K562 (cell line): ENCODE measurements around the gene SLC25A17. TPM values are rescaled to one million over a fixed set of nuclear protein-coding genes. Genes with fewer than 3 reads are reported as not detected.

Experiments
- ATAC-seq: fragments of 200-7000 bp; cut with Tn5 transposase; 3 replicates; pipeline ENCODE4 v1.9.1; 2020; ENCODE audit warnings: moderate library complexity
- BruUV-seq: library from RNA; stranded (reverse); fragments of 400-500 nt; replicated peaks from 2 replicates; lab custom pipeline; 2021; lab: Mats Ljungman, UMichigan
- CTCF ChIA-PET: fragments of 300-600 bp; formaldehyde crosslinking; extraction: SDS; loops from one replicate; lab custom pipeline; 2021; ENCODE audit warnings: low intra/inter-chr PET ratio; lab: Yijun Ruan, JAX
- POLR2A ChIA-PET: fragments of 300-600, 350-650 bp; sonication (Branson Sonifier 250); formaldehyde crosslinking; extraction: SDS; loops from one replicate; lab custom pipeline; 2021; ENCODE audit warnings: antibody characterized with exemption, inconsistent platforms; lab: Yijun Ruan, JAX
- DNase-seq, 4 experiments: peaks; one replicate each; pipeline versions ENCODE4 v3.0.0 to v3.0.0-alpha.2; 2011 to 2018; ENCODE audit warnings: low spot score in 3 of 4, mixed read lengths in 3 of 4; ENCODE audit errors: extremely low read depth in 1 of 4
- FAIRE-seq: peaks from 2 replicates; lab custom pipeline; 2011; peaks lifted over from hg19 to GRCh38; lab: Jason Lieb, UNC
- H2AFZ ChIP-seq: 2 replicates; pipeline ENCODE4 v1.6.0; 2011; ENCODE audit warnings: low read depth, low read length, control low read depth, inconsistent platforms
- H3K27ac ChIP-seq: fragments of 200-600 bp; 3 replicates; pipeline ENCODE4 v1.8.0; 2011; ENCODE audit warnings: low read depth, mild to moderate bottlenecking, control low read depth, inconsistent platforms, low read length, moderate library complexity, mixed read lengths; ENCODE audit errors: extremely low read depth
- H3K27me3 ChIP-seq, 2 experiments: fragments of 300-600 bp in 1 of 2; 2 replicates in 1 of 2; 3 replicates in 1 of 2; pipeline versions ENCODE4 v1.6.0 to v1.8.0; 2011; ENCODE audit warnings: inconsistent platforms in 2 of 2, low read length in 2 of 2, mild to moderate bottlenecking in 1 of 2, mixed read lengths in 1 of 2, moderate library complexity in 1 of 2; ENCODE audit not compliant: control insufficient read depth in 2 of 2, insufficient read depth in 2 of 2
- H3K36me3 ChIP-seq: fragments of 300-600 bp; 3 replicates; pipeline ENCODE4 v1.8.0; 2011; ENCODE audit warnings: mild to moderate bottlenecking, low read length, inconsistent platforms; ENCODE audit not compliant: control insufficient read depth, insufficient read depth
- H3K4me1 ChIP-seq, 2 experiments: fragments of 200-600 bp in 1 of 2; replicated peaks in 1 of 2; 2 replicates in 1 of 2; 3 replicates in 1 of 2; pipeline versions ENCODE4 v1.5.1 to v1.8.0; 2011; ENCODE audit warnings: inconsistent platforms in 2 of 2, low read length in 2 of 2, mild to moderate bottlenecking in 1 of 2, mixed read lengths in 1 of 2, moderate library complexity in 1 of 2; ENCODE audit not compliant: control insufficient read depth in 2 of 2, insufficient read depth in 2 of 2
- H3K4me2 ChIP-seq: 2 replicates; pipeline ENCODE4 v1.6.1; 2011; ENCODE audit warnings: low read length, control low read depth, inconsistent platforms, mixed read lengths; ENCODE audit not compliant: insufficient read depth
- H3K4me3 ChIP-seq: fragments of 200-600 bp; sonication (generic), shearing (Covaris generic); 2 replicates; pipeline ENCODE4 v1.5.1; 2016; ENCODE audit warnings: control low read depth, inconsistent platforms
- H3K79me2 ChIP-seq: fragments of 200-600 bp; 3 replicates; pipeline ENCODE4 v1.8.0; 2011; ENCODE audit warnings: low read length, inconsistent platforms; ENCODE audit not compliant: control insufficient read depth, insufficient read depth
- H3K9ac ChIP-seq, 2 experiments: 2 replicates each; pipeline versions ENCODE4 v1.6.0 to v1.6.1; 2011; ENCODE audit warnings: low read depth in 2 of 2, low read length in 2 of 2, control low read depth in 1 of 2, inconsistent platforms in 1 of 2, mild to moderate bottlenecking in 1 of 2, mixed read lengths in 1 of 2; ENCODE audit not compliant: insufficient read depth in 1 of 2
- H3K9me1 ChIP-seq: one replicate; pipeline ENCODE4 v1.6.0; 2011; ENCODE audit warnings: inconsistent platforms, mild to moderate bottlenecking, low read length, moderate library complexity; ENCODE audit not compliant: control insufficient read depth, insufficient read depth
- H3K9me3 ChIP-seq: replicated peaks from 2 replicates; pipeline ENCODE4 v1.5.1; 2011; ENCODE audit warnings: low read depth, low read length, inconsistent platforms; ENCODE audit not compliant: control insufficient read depth, insufficient read depth
- H4K20me1 ChIP-seq: replicated peaks from 2 replicates; pipeline ENCODE4 v1.6.1; 2011; ENCODE audit warnings: low read length, inconsistent platforms, mixed read lengths; ENCODE audit not compliant: control insufficient read depth, insufficient read depth
- CEBPB ChIP-seq: fragments of 450-650 bp; IDR thresholded peaks from 2 replicates; pipeline ENCODE4 v1.6.1; 2016; ENCODE audit warnings: missing genetic modification characterization, missing compliant biosample characterization
- LARP7 ChIP-seq: fragments of 450-650 bp; IDR thresholded peaks from 2 replicates; pipeline ENCODE4 v1.6.1; 2016
- RFX7 ChIP-seq: fragments of 250-450 bp; sonication (Bioruptor Pico); IDR thresholded peaks from 2 replicates; pipeline ENCODE4 v1.5.1; 2021; ENCODE audit warnings: mild to moderate bottlenecking
- TSC22D4 ChIP-seq: fragments of 450-650 bp; IDR thresholded peaks from 2 replicates; pipeline ENCODE4 v1.6.1; 2016; ENCODE audit warnings: missing genetic modification characterization, missing biosample characterization, control low read depth
- ZBTB8A ChIP-seq: fragments of 450-650 bp; IDR thresholded peaks from 2 replicates; pipeline ENCODE4 v1.6.1; 2018; ENCODE audit warnings: mild to moderate bottlenecking, moderate library complexity; ENCODE audit not compliant: partially characterized antibody
- ZC3H8 ChIP-seq: fragments of 450-650 bp; IDR thresholded peaks from 2 replicates; pipeline ENCODE4 v1.6.1; 2017
- ZNF134 ChIP-seq: fragments of 250-450 bp; sonication (Bioruptor Pico); conservative IDR thresholded peaks from 2 replicates; pipeline ENCODE4 v1.4.0; 2020
- ZNF764 ChIP-seq: fragments of 250-450 bp; sonication (Bioruptor Pico); IDR thresholded peaks from 2 replicates; pipeline ENCODE4 v1.4.0; 2020; ENCODE audit warnings: low read depth, mild to moderate bottlenecking, moderate library complexity
- WGBS: fragments of 100-300 bp; shearing (Covaris generic); methylation state at CpG from one replicate; pipeline ENCODE4 v1.1.6; 2016; ENCODE audit warnings: low coverage, mixed read lengths; ENCODE audit not compliant: insufficient coverage; ENCODE audit errors: missing lambda C conversion rate; 5-methylcytosine and 5-hydroxymethylcytosine counted together
- in situ Hi-C: fragments of 300-500 bp; cut with MboI; formaldehyde crosslinking; loops from 4 replicates; pipeline ENCODE4 v1.15.0; 2018; ENCODE audit warnings: inconsistent platforms, mixed read lengths
- intact Hi-C: fragments of 100-400 bp; cut with micrococcal nuclease; formaldehyde crosslinking; loops from 2 replicates; pipeline ENCODE4 v1.14.2; 2022
- polyA plus RNA-seq, 8 experiments: library from polyadenylated mRNA; depleted of rRNA in 4 of 8; stranded (reverse) in 5 of 8; unstranded in 3 of 8; fragments of >200 nt; fragmentation: Nextera tagmentation in 2 of 8; fragmentation: Illumina TruSeq in 1 of 8; extraction: Ambion mirVana in 2 of 8; extraction: Trizol in 1 of 8; gene quantifications; 2 replicates each; pipeline versions ENCODE4 v1.2.1 to v1.2.3, GENCODE V29; 2011 to 2014; ENCODE audit warnings: inconsistent platforms in 1 of 8, missing spikeins in 1 of 8
- total RNA-seq, 7 experiments: library from RNA; depleted of rRNA in 6 of 7; stranded (reverse); fragments of >200 nt in 6 of 7; fragmentation: Illumina TruSeq in 2 of 7; extraction: Trizol in 2 of 7; gene quantifications; 2 replicates each; pipeline versions ENCODE4 v1.2.1 to v1.2.3, GENCODE V29; 2011 to 2021; ENCODE audit warnings: low replicate concordance in 1 of 7
- TF ChIP-seq, protein P1 (sequence below): fragments of 200-600 bp; sonication (generic); IDR thresholded peaks from one replicate; pipeline ENCODE4 v1.6.1; 2012; ENCODE audit warnings: mild to moderate bottlenecking, low read depth, low read length, inconsistent platforms

The SLC25A17 gene
- total and polyA plus RNA-seq, 9 of the 15 experiments (the other 6 are each of a cell fraction or from before 2014, with no cell fraction given), result 32.6 to 136 (median 56.2) TPM

DNA sequence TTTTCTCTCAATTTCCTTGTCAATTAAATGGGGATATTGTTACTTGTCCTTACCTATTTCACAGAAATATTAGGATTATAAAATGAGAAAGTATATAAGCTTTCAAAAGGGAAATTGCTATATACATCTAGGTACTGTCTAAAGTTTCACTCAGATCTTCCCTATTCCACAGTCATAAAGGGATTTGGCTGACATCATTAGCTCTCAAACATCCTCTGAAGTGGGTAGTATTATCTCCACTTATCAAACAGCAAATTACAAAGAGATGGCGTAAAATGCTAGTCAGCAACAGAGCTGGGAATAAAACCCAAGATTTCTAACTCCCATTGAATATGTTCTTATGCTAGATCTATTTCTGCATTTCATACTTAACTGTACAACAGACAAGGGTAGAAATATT, 50.9 kb downstream of the SLC25A17 start:
- POLR2A ChIA-PET, result interaction anchor here (1.1 to 1.2 kb wide), 2 partner anchors 11 kb away, joined by 3 to 4 read pairs; no protein-coding TSS in a partner anchor

DNA sequence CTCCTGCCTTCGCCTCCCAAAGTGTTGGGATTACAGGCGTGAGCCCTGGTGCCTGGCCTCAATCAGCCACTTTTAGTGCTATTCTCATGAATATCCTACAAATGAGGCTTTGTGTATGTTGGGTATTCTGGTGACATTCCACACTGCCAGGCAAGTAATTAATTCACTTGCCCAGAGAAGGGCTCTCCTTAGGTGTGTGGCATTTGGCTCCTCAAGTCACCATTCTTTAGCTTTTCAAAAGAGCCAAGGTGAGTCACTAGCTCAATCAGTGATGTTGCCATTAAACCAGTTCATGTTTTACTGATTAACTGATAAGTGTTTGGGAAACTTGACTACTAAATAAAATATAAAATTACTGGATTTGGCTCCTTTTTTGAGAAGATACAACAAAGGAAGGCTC, 52.2 kb downstream of the SLC25A17 start:
- H3K4me1 ChIP-seq, result no peaks in the 10 kb centered on the region
- no peaks in the 10 kb centered on the region for H3K9me1 ChIP-seq
- WGBS, result 95% methylated on average over 2 of the region's 2 CpGs
- no peaks in the 10 kb centered on the region for H3K79me2 ChIP-seq
- ChIA-PET CTCF (no interaction called here), POLR2A (no interaction called here)
- no peak overlapping the region for H3K27ac ChIP-seq
- ATAC-seq (no peak), DNase-seq (no peak), FAIRE-seq (no peak)
- H2AFZ ChIP-seq, result no peak overlapping the region
- in situ Hi-C loops, result no loop called here
- H3K9me3 ChIP-seq, result no peaks in the 10 kb centered on the region
- H3K27me3 ChIP-seq, result no peaks in the 10 kb centered on the region
- H3K36me3 ChIP-seq, result peaks cover 33% of the 10 kb centered on the region; the same call in 2 of the 3 replicates
- no peak overlapping the region for H3K9ac ChIP-seq
- no TSS peak for BruUV-seq
- H4K20me1 ChIP-seq, result no peaks in the 10 kb centered on the region
- no peak overlapping the region for H3K4me3 ChIP-seq
- intact Hi-C loops, result no loop called here
- no peak overlapping the region for H3K4me2 ChIP-seq
- TF ChIP-seq ZNF764, result no peak
- TF ChIP-seq, protein P1, sequence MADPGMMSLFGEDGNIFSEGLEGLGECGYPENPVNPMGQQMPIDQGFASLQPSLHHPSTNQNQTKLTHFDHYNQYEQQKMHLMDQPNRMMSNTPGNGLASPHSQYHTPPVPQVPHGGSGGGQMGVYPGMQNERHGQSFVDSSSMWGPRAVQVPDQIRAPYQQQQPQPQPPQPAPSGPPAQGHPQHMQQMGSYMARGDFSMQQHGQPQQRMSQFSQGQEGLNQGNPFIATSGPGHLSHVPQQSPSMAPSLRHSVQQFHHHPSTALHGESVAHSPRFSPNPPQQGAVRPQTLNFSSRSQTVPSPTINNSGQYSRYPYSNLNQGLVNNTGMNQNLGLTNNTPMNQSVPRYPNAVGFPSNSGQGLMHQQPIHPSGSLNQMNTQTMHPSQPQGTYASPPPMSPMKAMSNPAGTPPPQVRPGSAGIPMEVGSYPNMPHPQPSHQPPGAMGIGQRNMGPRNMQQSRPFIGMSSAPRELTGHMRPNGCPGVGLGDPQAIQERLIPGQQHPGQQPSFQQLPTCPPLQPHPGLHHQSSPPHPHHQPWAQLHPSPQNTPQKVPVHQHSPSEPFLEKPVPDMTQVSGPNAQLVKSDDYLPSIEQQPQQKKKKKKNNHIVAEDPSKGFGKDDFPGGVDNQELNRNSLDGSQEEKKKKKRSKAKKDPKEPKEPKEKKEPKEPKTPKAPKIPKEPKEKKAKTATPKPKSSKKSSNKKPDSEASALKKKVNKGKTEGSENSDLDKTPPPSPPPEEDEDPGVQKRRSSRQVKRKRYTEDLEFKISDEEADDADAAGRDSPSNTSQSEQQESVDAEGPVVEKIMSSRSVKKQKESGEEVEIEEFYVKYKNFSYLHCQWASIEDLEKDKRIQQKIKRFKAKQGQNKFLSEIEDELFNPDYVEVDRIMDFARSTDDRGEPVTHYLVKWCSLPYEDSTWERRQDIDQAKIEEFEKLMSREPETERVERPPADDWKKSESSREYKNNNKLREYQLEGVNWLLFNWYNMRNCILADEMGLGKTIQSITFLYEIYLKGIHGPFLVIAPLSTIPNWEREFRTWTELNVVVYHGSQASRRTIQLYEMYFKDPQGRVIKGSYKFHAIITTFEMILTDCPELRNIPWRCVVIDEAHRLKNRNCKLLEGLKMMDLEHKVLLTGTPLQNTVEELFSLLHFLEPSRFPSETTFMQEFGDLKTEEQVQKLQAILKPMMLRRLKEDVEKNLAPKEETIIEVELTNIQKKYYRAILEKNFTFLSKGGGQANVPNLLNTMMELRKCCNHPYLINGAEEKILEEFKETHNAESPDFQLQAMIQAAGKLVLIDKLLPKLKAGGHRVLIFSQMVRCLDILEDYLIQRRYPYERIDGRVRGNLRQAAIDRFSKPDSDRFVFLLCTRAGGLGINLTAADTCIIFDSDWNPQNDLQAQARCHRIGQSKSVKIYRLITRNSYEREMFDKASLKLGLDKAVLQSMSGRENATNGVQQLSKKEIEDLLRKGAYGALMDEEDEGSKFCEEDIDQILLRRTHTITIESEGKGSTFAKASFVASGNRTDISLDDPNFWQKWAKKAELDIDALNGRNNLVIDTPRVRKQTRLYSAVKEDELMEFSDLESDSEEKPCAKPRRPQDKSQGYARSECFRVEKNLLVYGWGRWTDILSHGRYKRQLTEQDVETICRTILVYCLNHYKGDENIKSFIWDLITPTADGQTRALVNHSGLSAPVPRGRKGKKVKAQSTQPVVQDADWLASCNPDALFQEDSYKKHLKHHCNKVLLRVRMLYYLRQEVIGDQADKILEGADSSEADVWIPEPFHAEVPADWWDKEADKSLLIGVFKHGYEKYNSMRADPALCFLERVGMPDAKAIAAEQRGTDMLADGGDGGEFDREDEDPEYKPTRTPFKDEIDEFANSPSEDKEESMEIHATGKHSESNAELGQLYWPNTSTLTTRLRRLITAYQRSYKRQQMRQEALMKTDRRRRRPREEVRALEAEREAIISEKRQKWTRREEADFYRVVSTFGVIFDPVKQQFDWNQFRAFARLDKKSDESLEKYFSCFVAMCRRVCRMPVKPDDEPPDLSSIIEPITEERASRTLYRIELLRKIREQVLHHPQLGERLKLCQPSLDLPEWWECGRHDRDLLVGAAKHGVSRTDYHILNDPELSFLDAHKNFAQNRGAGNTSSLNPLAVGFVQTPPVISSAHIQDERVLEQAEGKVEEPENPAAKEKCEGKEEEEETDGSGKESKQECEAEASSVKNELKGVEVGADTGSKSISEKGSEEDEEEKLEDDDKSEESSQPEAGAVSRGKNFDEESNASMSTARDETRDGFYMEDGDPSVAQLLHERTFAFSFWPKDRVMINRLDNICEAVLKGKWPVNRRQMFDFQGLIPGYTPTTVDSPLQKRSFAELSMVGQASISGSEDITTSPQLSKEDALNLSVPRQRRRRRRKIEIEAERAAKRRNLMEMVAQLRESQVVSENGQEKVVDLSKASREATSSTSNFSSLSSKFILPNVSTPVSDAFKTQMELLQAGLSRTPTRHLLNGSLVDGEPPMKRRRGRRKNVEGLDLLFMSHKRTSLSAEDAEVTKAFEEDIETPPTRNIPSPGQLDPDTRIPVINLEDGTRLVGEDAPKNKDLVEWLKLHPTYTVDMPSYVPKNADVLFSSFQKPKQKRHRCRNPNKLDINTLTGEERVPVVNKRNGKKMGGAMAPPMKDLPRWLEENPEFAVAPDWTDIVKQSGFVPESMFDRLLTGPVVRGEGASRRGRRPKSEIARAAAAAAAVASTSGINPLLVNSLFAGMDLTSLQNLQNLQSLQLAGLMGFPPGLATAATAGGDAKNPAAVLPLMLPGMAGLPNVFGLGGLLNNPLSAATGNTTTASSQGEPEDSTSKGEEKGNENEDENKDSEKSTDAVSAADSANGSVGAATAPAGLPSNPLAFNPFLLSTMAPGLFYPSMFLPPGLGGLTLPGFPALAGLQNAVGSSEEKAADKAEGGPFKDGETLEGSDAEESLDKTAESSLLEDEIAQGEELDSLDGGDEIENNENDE, result no peak
- TF ChIP-seq ZNF134, result no peak

More for the DNA sequence above, 50.9 kb downstream of the SLC25A17 start:
- in situ Hi-C loops, result no loop called here
- Histone ChIP-seq H3K36me3 (peaks cover 34% of the 10 kb centered on the region; the same call in 2 of the 3 replicates), H3K79me2 (no peaks in the 10 kb centered on the region)
- no peak for TF ChIP-seq ZBTB8A
- TF ChIP-seq TSC22D4 (tag), result no peak
- no peak for TF ChIP-seq ZC3H8
- TF ChIP-seq RFX7, result no peak
- TF ChIP-seq CEBPB (tag), result no peak
- TF ChIP-seq LARP7, result no peak
- TF ChIP-seq, all 486 proteins: peak for 0
- intact Hi-C loops, result no loop called here
- Histone ChIP-seq H3K27ac (no peak overlapping the region), H4K20me1 (no peaks in the 10 kb centered on the region), H3K4me1 (no peaks in the 10 kb centered on the region), H3K4me3 (no peak overlapping the region), H3K9ac (no peak overlapping the region), H3K9me1 (no peaks in the 10 kb centered on the region), H3K9me3 (no peaks in the 10 kb centered on the region), H3K27me3 (no peaks in the 10 kb centered on the region), H3K4me2 (no peak overlapping the region), H2AFZ (no peak overlapping the region)
- no peak for DNase-seq
- no peak for FAIRE-seq
- CTCF ChIA-PET, result interaction anchor here (0.6 kb wide), 1 partner anchor 500 kb away, joined by 3 read pairs; no protein-coding TSS in a partner anchor
- BruUV-seq, result no TSS peak
- 80% methylated on average over 1 of the region's 1 CpG for WGBS
- no peak for ATAC-seq
